IPS DF 6.9 (cell line): ENCODE results near the gene TTC28.

Experiments used
- DNase-seq: peaks from one replicate; pipeline ENCODE4 v3.0.0-alpha.2; 2013; ENCODE audit warnings: low read depth, low spot score
- H3K27ac ChIP-seq: one replicate; pipeline ENCODE4 v1.5.1; 2013; ENCODE audit warnings: low read length, control low read depth
- H3K27me3 ChIP-seq: 2 replicates; pipeline ENCODE4 v1.6.1; 2013; ENCODE audit warnings: mild to moderate bottlenecking, low read length; ENCODE audit not compliant: control insufficient read depth, insufficient read depth
- H3K36me3 ChIP-seq: 2 replicates; pipeline ENCODE4 v1.6.1; 2013; ENCODE audit warnings: low read length; ENCODE audit not compliant: control insufficient read depth, insufficient read depth
- H3K4me1 ChIP-seq: 2 replicates; pipeline ENCODE4 v1.6.1; 2013; ENCODE audit warnings: low read length; ENCODE audit not compliant: control insufficient read depth, insufficient read depth
- H3K4me3 ChIP-seq: 2 replicates; pipeline ENCODE4 v1.5.1; 2013; ENCODE audit warnings: mild to moderate bottlenecking, low read length
- H3K9me3 ChIP-seq: 2 replicates; pipeline ENCODE4 v1.6.1; 2013; ENCODE audit warnings: low read length, inconsistent platforms; ENCODE audit not compliant: control insufficient read depth, insufficient read depth
- WGBS: extraction: QIAGEN DNeasy Blood & Tissue Kit; methylation state at CpG from one replicate; pipeline ENCODE4 v1.1.7; 2013; ENCODE audit warnings: mixed read lengths, missing lambda C conversion rate; ENCODE audit not compliant: insufficient read length, insufficient coverage; 5-methylcytosine and 5-hydroxymethylcytosine counted together

Gene TTC28

GRCh38 chr22:28411125-28411524 lies 268.5 kb downstream of the TTC28 start:
- Histone ChIP-seq H3K36me3 (no peaks in the 10 kb centered on the region), H3K4me3 (no peak overlapping the region), H3K27me3 (no peaks in the 10 kb centered on the region), H3K27ac (no peak overlapping the region), H3K9me3 (no peaks in the 10 kb centered on the region), H3K4me1 (no peaks in the 10 kb centered on the region)
- no peak for DNase-seq
- no CpG with 5 or more reads among the region's 4 CpGs for WGBS

DNA sequence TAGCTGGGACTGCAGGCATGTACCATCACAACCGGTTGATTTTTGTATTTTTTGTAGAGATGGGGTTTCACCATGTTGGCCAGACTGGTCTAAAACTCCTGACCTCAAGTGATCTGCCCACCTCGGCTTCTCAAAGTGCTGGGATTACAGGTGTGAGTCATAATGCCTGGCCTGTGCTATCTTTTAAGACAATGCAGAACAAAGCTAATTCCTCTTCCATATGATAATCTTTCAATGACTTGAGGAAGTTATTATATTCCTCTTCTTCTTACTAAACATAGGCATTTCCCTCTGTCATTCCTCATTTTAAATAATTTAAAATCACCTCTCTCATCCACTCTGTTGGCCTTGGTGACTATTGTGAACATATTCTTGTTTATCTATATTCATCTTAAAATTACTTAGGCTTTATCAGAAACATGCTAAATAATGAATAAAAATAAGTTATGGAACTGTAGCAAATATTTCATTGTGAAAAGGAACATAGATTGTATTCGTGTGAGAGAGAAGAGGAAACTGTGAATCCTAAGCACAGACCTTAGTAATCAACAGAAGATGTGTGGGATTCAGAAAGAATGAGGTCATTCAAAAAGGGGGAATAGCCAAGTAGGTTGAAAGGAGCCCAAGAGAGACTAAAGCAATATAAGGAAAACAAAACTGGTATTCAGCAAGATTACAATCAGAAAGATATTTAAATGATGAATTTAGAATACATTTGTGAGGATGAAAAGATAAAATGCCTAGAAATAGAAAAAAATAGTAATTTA lies 269.4 kb downstream of the TTC28 start:
- no peaks in the 10 kb centered on the region for H3K9me3 ChIP-seq
- H3K4me1 ChIP-seq, result no peaks in the 10 kb centered on the region
- no peak overlapping the region for H3K4me3 ChIP-seq
- DNase-seq, result no peak
- no peaks in the 10 kb centered on the region for H3K36me3 ChIP-seq
- no CpG with 5 or more reads among the region's 3 CpGs for WGBS
- no peak overlapping the region for H3K27ac ChIP-seq
- H3K27me3 ChIP-seq, result no peaks in the 10 kb centered on the region

GRCh38 chr22:28408709-28409108 lies 270.9 kb downstream of the TTC28 start:
- Histone ChIP-seq H3K36me3 (no peaks in the 10 kb centered on the region), H3K9me3 (no peaks in the 10 kb centered on the region), H3K4me1 (no peaks in the 10 kb centered on the region), H3K27ac (no peak overlapping the region), H3K4me3 (no peak overlapping the region), H3K27me3 (no peaks in the 10 kb centered on the region)
- no CpG with 5 or more reads among the region's 2 CpGs for WGBS
- no peak for DNase-seq

GRCh38 chr22:28407645-28408044 lies 272.0 kb downstream of the TTC28 start:
- Histone ChIP-seq H3K4me3 (no peak overlapping the region), H3K27ac (no peak overlapping the region), H3K9me3 (no peaks in the 10 kb centered on the region), H3K4me1 (no peaks in the 10 kb centered on the region), H3K36me3 (no peaks in the 10 kb centered on the region), H3K27me3 (no peaks in the 10 kb centered on the region)
- DNase-seq, result no peak
- no CpG with 5 or more reads among the region's 4 CpGs for WGBS

GRCh38 chr22:28406246-28406645 lies 273.4 kb downstream of the TTC28 start:
- no CpG with 5 or more reads among the region's 3 CpGs for WGBS
- Histone ChIP-seq H3K36me3 (no peaks in the 10 kb centered on the region), H3K27me3 (no peaks in the 10 kb centered on the region), H3K27ac (no peak overlapping the region), H3K9me3 (no peaks in the 10 kb centered on the region), H3K4me1 (no peaks in the 10 kb centered on the region), H3K4me3 (no peak overlapping the region)
- DNase-seq, result no peak

DNA sequence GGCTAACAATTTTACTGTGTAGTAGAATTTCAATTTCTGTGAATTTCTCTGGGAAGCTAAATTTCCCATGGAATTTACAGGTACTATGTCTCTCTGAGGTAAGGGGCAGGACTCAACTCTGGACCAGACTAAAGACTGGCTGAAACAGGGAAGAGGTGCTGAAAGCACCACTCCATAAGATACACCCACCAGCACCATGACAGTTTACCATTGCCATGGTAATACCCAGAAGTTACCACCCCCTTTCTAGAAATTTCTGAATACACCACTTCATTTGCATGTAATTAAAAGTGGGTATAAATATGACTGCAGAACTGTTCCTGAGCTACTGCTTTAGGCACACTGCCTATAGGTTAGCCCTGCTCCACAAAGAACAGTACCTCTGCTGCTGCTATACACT lies 274.1 kb downstream of the TTC28 start:
- no peaks in the 10 kb centered on the region for H3K9me3 ChIP-seq
- H3K36me3 ChIP-seq, result no peaks in the 10 kb centered on the region
- H3K4me1 ChIP-seq, result no peaks in the 10 kb centered on the region
- no peaks in the 10 kb centered on the region for H3K27me3 ChIP-seq
- DNase-seq, result no peak
- no peak overlapping the region for H3K27ac ChIP-seq
- no peak overlapping the region for H3K4me3 ChIP-seq

- WGBS, result no CpG with 5 or more reads among the region's 5 CpGs
- no peaks in the 10 kb centered on the region for H3K4me1 ChIP-seq
- no peak for DNase-seq
- H3K27ac ChIP-seq, result no peak overlapping the region
- no peaks in the 10 kb centered on the region for H3K36me3 ChIP-seq
- no peaks in the 10 kb centered on the region for H3K9me3 ChIP-seq
- no peak overlapping the region for H3K4me3 ChIP-seq
- no peaks in the 10 kb centered on the region for H3K27me3 ChIP-seq
These were observed 277.1 kb downstream of the TTC28 start for GRCh38 chr22:28402539-28402938.

- no CpG with 5 or more reads among the region's 2 CpGs for WGBS
- H3K27ac ChIP-seq, result no peak overlapping the region
- DNase-seq, result no peak
- H3K9me3 ChIP-seq, result no peaks in the 10 kb centered on the region
- no peaks in the 10 kb centered on the region for H3K4me1 ChIP-seq
- no peaks in the 10 kb centered on the region for H3K27me3 ChIP-seq
- no peak overlapping the region for H3K4me3 ChIP-seq
- no peaks in the 10 kb centered on the region for H3K36me3 ChIP-seq
These were observed 277.6 kb downstream of the TTC28 start for GRCh38 chr22:28402060-28402459.

GRCh38 chr22:28398981-28399380 lies 280.7 kb downstream of the TTC28 start:
- Histone ChIP-seq H3K27me3 (no peaks in the 10 kb centered on the region), H3K27ac (no peak overlapping the region), H3K4me1 (no peaks in the 10 kb centered on the region), H3K9me3 (no peaks in the 10 kb centered on the region), H3K36me3 (no peaks in the 10 kb centered on the region), H3K4me3 (no peak overlapping the region)
- DNase-seq, result no peak
- no CpG with 5 or more reads among the region's 1 CpG for WGBS

DNA sequence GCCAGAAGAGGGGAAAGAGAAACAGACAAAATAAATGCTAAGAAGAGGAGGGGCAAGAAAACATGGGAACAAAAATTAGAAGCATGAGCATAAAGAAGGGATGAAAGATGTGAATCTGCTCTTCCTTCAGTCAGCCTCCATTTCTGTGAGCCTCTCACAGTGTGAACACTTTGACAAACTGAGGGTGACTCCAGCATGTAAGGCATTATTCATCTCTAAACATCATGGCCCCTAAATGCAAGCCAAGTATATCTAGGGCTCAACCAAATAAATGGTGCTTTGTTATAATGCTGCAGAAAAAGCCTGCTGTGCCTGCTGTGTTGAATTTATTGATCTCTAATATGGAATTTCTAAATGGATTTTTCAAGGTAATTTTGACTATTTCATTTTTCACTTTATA lies 281.3 kb downstream of the TTC28 start:
- no peaks in the 10 kb centered on the region for H3K9me3 ChIP-seq
- no peak overlapping the region for H3K27ac ChIP-seq
- H3K36me3 ChIP-seq, result no peaks in the 10 kb centered on the region
- H3K27me3 ChIP-seq, result no peaks in the 10 kb centered on the region
- no peak overlapping the region for H3K4me3 ChIP-seq
- DNase-seq, result no peak
- H3K4me1 ChIP-seq, result no peaks in the 10 kb centered on the region

DNA sequence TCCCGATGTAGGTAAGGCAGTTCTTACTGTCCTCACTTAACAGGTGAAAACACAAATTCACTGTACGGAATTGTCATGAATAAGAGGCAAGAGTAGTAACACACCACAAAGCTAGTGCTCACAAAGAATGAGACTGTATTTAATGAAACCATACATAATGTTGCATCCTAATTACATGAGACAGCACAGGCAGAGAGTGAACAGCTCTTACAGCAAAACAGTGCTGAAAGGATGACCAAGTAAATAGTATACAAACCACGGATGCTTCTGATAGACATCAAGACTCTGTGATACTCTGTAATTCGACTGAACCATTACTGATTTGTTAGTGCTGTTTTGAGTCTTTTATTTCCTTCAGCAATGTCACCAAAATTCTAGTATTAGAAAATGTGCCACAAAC lies 282.3 kb downstream of the TTC28 start:
- WGBS, result no CpG with 5 or more reads among the region's 4 CpGs

More for the DNA sequence above, 282.3 kb downstream of the TTC28 start:
- no peak overlapping the region for H3K27ac ChIP-seq
- no peak for DNase-seq
- no peaks in the 10 kb centered on the region for H3K4me1 ChIP-seq
- no peaks in the 10 kb centered on the region for H3K9me3 ChIP-seq
- no peaks in the 10 kb centered on the region for H3K27me3 ChIP-seq
- no peaks in the 10 kb centered on the region for H3K36me3 ChIP-seq
- H3K4me3 ChIP-seq, result no peak overlapping the region
